Loucy (cell line): ENCODE measurements around the gene CELSR2.

ENCODE experiments used
- H2AFZ ChIP-seq: fragments of 200-600 bp; sonication (generic); 2 replicates; pipeline ENCODE4 v1.6.0; 2016; ENCODE audit warnings: antibody characterized with exemption, mild to moderate bottlenecking, low read length, moderate library complexity
- H3F3A ChIP-seq: fragments of 200-600 bp; 2 replicates; pipeline ENCODE4 v1.6.0; 2016; ENCODE audit warnings: antibody characterized with exemption, low read depth, mild to moderate bottlenecking
- H3K27me3 ChIP-seq: fragments of 200-600 bp; sonication (generic); 2 replicates; pipeline ENCODE4 v1.6.1; 2014; ENCODE audit warnings: low read length, mild to moderate bottlenecking; ENCODE audit not compliant: insufficient read depth, poor library complexity, severe bottlenecking
- H3K36me3 ChIP-seq: fragments of 200-600 bp; sonication (generic); 2 replicates; pipeline ENCODE4 v1.6.1; 2016; ENCODE audit warnings: low read length; ENCODE audit not compliant: insufficient read depth
- H3K4me1 ChIP-seq: fragments of 200-600 bp; sonication (generic); 2 replicates; pipeline ENCODE4 v1.5.1; 2014; ENCODE audit warnings: low read length, mild to moderate bottlenecking; ENCODE audit not compliant: insufficient read depth, poor library complexity, severe bottlenecking
- H3K4me2 ChIP-seq: fragments of 200-600 bp; sonication (generic); 2 replicates; pipeline ENCODE4 v1.6.0; 2014; ENCODE audit warnings: antibody characterized with exemption, low read length, low read depth, mild to moderate bottlenecking; ENCODE audit not compliant: poor library complexity, severe bottlenecking
- H3K4me3 ChIP-seq: fragments of 200-600 bp; sonication (generic); 2 replicates; pipeline ENCODE4 v1.5.1; 2014; ENCODE audit warnings: low read length, mild to moderate bottlenecking, mixed read lengths; ENCODE audit not compliant: poor library complexity, severe bottlenecking
- H3K79me2 ChIP-seq: fragments of 200-600 bp; sonication (generic); 2 replicates; pipeline ENCODE4 v1.6.1; 2014; ENCODE audit warnings: low read length; ENCODE audit not compliant: insufficient read depth
- H3K9ac ChIP-seq: fragments of 200-600 bp; sonication (generic); 2 replicates; pipeline ENCODE4 v1.6.0; 2014; ENCODE audit warnings: mild to moderate bottlenecking, low read depth, low read length, moderate library complexity; ENCODE audit not compliant: poor library complexity, severe bottlenecking
- H3K9me2 ChIP-seq: fragments of 200-600 bp; sonication (generic); replicated peaks from 2 replicates; pipeline ENCODE4 v1.6.1; 2016; ENCODE audit warnings: low read depth, low read length, mixed read lengths
- H3K9me3 ChIP-seq: fragments of 200-600 bp; sonication (generic); 2 replicates; pipeline ENCODE4 v1.6.1; 2014; ENCODE audit warnings: mild to moderate bottlenecking, antibody characterized with exemption, low read length, low read depth; ENCODE audit not compliant: insufficient read depth
- H4K20me1 ChIP-seq: fragments of 200-600 bp; sonication (generic); 2 replicates; pipeline ENCODE4 v1.6.0; 2014; ENCODE audit warnings: antibody characterized with exemption, low read length, mild to moderate bottlenecking; ENCODE audit not compliant: insufficient read depth, poor library complexity, severe bottlenecking
- CTCF ChIP-seq: fragments of 200-600 bp; sonication (generic); conservative IDR thresholded peaks from 2 replicates; pipeline ENCODE4 v1.5.1; 2014; ENCODE audit warnings: mild to moderate bottlenecking, antibody characterized with exemption, low read length
- EZH2phosphoT487 ChIP-seq: fragments of 200-600 bp; IDR thresholded peaks from 2 replicates; pipeline ENCODE4 v1.6.1; 2018; ENCODE audit warnings: antibody characterized with exemption, mild to moderate bottlenecking, moderate library complexity, borderline replicate concordance

CELSR2 gene

GRCh38 chr1:109306832-109307273 lies 57.5 kb downstream of the CELSR2 start, which contains the start of gene MYBPHL:
TSS of gene MYBPHL (minus strand) at chr1:109307011. CDS start at chr1:109306991, 20 bp downstream.
- Histone ChIP-seq H3K9me2 (no peaks in the 10 kb centered on the region), H3F3A (no peaks in the 10 kb centered on the region), H4K20me1 (no peaks in the 10 kb centered on the region), H3K4me2 (no peak within 1 kb of the TSS), H3K36me3 (no peaks in the 10 kb centered on the region), H3K27me3 (no peaks in the 10 kb centered on the region), H2AFZ (no peak within 1 kb of the TSS), H3K79me2 (no peaks in the 10 kb centered on the region), H3K9ac (no peak within 1 kb of the TSS), H3K4me1 (no peaks in the 10 kb centered on the region), H3K4me3 (no peak within 1 kb of the TSS), H3K9me3 (no peaks in the 10 kb centered on the region)
- TF ChIP-seq CTCF: no peak
- TF ChIP-seq EZH2phosphoT487: no peak

- no peak overlapping the region for H3K9ac ChIP-seq
- no peaks in the 10 kb centered on the region for H3K9me2 ChIP-seq
- no peaks in the 10 kb centered on the region for H3K9me3 ChIP-seq
- H3K36me3 ChIP-seq: no peaks in the 10 kb centered on the region
- H3K79me2 ChIP-seq: no peaks in the 10 kb centered on the region
- no peaks in the 10 kb centered on the region for H3F3A ChIP-seq
- H3K4me3 ChIP-seq: no peak overlapping the region
- H3K27me3 ChIP-seq: no peaks in the 10 kb centered on the region
- no peak overlapping the region for H2AFZ ChIP-seq
- no peaks in the 10 kb centered on the region for H4K20me1 ChIP-seq
- H3K4me2 ChIP-seq: no peak overlapping the region
- TF ChIP-seq EZH2phosphoT487 (no peak), CTCF (no peak)
- H3K4me1 ChIP-seq: no peaks in the 10 kb centered on the region
Observed at GRCh38 chr1:109307274-109308021, 58.1 kb downstream of the CELSR2 start.

GRCh38 chr1:109309347-109309746 lies 60.0 kb downstream of the CELSR2 start:
- Histone ChIP-seq H3K4me1 (no peaks in the 10 kb centered on the region), H3K27me3 (no peaks in the 10 kb centered on the region), H3K9me2 (no peaks in the 10 kb centered on the region), H3K9me3 (no peaks in the 10 kb centered on the region), H4K20me1 (no peaks in the 10 kb centered on the region), H3K36me3 (peaks cover 6% of the 10 kb centered on the region; the same call in 1 of the 2 replicates), H3K4me3 (no peak overlapping the region), H3K79me2 (no peaks in the 10 kb centered on the region), H3K9ac (no peak overlapping the region), H3K4me2 (no peak overlapping the region), H2AFZ (no peak overlapping the region), H3F3A (no peaks in the 10 kb centered on the region)
- TF ChIP-seq CTCF: no peak
- TF ChIP-seq EZH2phosphoT487: no peak
